ENCODE data around the gene AADACL3. TPM values are rescaled to one million over a fixed set of nuclear protein-coding genes. Genes with fewer than 3 reads are reported as not detected.

Gene AADACL3, protein sequence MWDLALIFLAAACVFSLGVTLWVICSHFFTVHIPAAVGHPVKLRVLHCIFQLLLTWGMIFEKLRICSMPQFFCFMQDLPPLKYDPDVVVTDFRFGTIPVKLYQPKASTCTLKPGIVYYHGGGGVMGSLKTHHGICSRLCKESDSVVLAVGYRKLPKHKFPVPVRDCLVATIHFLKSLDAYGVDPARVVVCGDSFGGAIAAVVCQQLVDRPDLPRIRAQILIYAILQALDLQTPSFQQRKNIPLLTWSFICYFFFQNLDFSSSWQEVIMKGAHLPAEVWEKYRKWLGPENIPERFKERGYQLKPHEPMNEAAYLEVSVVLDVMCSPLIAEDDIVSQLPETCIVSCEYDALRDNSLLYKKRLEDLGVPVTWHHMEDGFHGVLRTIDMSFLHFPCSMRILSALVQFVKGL
- total RNA-seq (2014; rRNA removed) (not detected in 2 replicates), Bru-seq, nascent RNA (not detected), BruChase-seq, experiment 1, labeled RNA remaining after a 6-hour chase (not detected), BruChase-seq, experiment 2, labeled RNA remaining after a 2-hour chase (not detected)
- long read RNA-seq: 0 reads

DNA sequence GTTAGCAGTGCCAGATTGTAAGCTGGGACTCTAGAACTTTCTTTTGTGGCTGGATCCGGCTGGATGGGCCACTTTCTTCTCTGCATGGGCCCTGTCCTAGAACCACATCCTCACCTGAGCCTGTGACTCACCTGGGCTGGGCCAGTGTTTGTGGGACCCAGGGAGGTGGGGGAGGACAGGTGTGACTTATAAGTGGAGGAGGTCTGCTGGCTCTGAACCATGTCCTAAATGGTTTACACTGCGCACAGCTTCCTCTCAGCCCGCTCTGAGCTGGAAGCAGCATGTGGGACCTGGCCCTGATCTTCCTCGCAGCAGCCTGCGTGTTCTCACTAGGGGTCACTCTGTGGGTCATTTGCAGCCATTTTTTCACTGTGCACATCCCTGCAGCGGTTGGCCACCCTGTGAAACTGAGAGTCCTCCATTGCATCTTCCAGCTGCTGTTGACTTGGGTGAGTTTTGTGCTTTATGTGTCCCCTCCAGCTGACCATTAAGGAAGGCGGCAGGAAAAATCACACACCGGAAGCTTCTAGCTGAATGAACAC, at the start of gene AADACL3:
TSS of gene AADACL3 (plus strand) at position 215 of the 542 bp plus-strand sequence. CDS start at position 282, 67 bp downstream.
- no peak within 1 kb of the TSS for H2AFZ ChIP-seq (ENCODE audit: low read length)
- no TSS peak for BruUV-seq (replicated peaks)
- no peak within 1 kb of the TSS for H3K4me3 ChIP-seq (ENCODE audit: low read length)
- no peak within 1 kb of the TSS for H3K4me2 ChIP-seq (ENCODE audit: low read length)
- no peaks in the 10 kb centered on the region for H3K4me1 ChIP-seq (ENCODE audit: insufficient read depth, low read length)
- no peaks in the 10 kb centered on the region for H4K20me1 ChIP-seq (ENCODE audit: low read length)
- DNase-seq (no peak), ATAC-seq (no peak)
- no peaks in the 10 kb centered on the region for H3K9me2 ChIP-seq (replicated peaks; ENCODE audit: low read length)
- no peaks in the 10 kb centered on the region for H3K36me3 ChIP-seq (ENCODE audit: low read depth, low read length)
- H3K27me3 ChIP-seq (ENCODE audit: low read length): peaks cover 28% of the 10 kb centered on the region
- ChIA-PET CTCF (no interaction called here), POLR2A (ENCODE audit: unreplicated experiment) (no interaction called here)
- H3K79me2 ChIP-seq (ENCODE audit: low read length): no peaks in the 10 kb centered on the region
- no peaks in the 10 kb centered on the region for H3K9me3 ChIP-seq (ENCODE audit: low read length)
- intact Hi-C loops (cut with micrococcal nuclease): no loop called here
- no peaks in the 10 kb centered on the region for H3F3A ChIP-seq (ENCODE audit: low read length, unreplicated experiment)
- no peak within 1 kb of the TSS for H3K9ac ChIP-seq (ENCODE audit: low read length)
- no peak for TF ChIP-seq EZH2phosphoT487 (IDR thresholded peaks at IDR 0.05; ENCODE audit: borderline replicate concordance, low read length)
- H3K27ac ChIP-seq (ENCODE audit: low read length): no peak within 1 kb of the TSS

DNA sequence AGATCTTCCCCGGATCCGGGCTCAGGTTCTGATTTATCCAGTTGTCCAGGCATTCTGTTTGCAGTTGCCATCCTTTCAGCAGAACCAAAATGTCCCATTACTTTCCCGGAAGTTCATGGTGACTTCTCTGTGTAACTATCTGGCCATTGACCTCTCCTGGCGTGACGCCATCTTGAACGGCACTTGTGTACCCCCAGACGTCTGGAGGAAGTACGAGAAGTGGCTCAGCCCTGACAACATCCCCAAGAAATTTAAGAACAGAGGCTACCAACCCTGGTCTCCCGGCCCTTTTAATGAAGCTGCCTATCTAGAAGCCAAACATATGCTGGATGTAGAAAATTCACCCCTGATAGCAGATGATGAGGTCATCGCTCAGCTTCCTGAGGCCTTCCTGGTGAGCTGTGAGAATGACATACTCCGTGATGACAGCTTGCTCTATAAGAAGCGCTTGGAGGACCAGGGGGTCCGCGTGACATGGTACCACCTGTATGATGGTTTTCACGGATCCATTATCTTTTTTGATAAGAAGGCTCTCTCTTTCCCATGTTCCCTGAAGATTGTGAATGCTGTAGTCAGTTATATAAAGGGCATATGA, 49.7 kb upstream of the AADACL3 start:
- Histone ChIP-seq H3K79me2 (ENCODE audit: low read length) (no peaks in the 10 kb centered on the region), H3K27me3 (ENCODE audit: low read length) (peaks cover 18% of the 10 kb centered on the region; the same call in 1 of the 2 replicates), H3K4me1 (ENCODE audit: insufficient read depth, low read length) (no peaks in the 10 kb centered on the region), H3K4me3 (ENCODE audit: low read length) (no peak overlapping the region), H3K9ac (ENCODE audit: low read length) (no peak overlapping the region), H3F3A (ENCODE audit: low read length, unreplicated experiment) (no peaks in the 10 kb centered on the region), H4K20me1 (ENCODE audit: low read length) (no peaks in the 10 kb centered on the region), H3K27ac (ENCODE audit: low read length) (no peak overlapping the region), H3K9me2 (replicated peaks; ENCODE audit: low read length) (no peaks in the 10 kb centered on the region), H3K4me2 (ENCODE audit: low read length) (no peak overlapping the region), H3K9me3 (ENCODE audit: low read length) (peaks cover 5% of the 10 kb centered on the region; the same call in 1 of the 2 replicates), H2AFZ (ENCODE audit: low read length) (no peak overlapping the region), H3K36me3 (ENCODE audit: low read depth, low read length) (no peaks in the 10 kb centered on the region)
- TF ChIP-seq, protein P1, sequence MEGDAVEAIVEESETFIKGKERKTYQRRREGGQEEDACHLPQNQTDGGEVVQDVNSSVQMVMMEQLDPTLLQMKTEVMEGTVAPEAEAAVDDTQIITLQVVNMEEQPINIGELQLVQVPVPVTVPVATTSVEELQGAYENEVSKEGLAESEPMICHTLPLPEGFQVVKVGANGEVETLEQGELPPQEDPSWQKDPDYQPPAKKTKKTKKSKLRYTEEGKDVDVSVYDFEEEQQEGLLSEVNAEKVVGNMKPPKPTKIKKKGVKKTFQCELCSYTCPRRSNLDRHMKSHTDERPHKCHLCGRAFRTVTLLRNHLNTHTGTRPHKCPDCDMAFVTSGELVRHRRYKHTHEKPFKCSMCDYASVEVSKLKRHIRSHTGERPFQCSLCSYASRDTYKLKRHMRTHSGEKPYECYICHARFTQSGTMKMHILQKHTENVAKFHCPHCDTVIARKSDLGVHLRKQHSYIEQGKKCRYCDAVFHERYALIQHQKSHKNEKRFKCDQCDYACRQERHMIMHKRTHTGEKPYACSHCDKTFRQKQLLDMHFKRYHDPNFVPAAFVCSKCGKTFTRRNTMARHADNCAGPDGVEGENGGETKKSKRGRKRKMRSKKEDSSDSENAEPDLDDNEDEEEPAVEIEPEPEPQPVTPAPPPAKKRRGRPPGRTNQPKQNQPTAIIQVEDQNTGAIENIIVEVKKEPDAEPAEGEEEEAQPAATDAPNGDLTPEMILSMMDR (conservative IDR thresholded peaks at IDR 0.05; ENCODE audit: low read depth, low read length): no peak
- TF ChIP-seq EZH2phosphoT487 (IDR thresholded peaks at IDR 0.05; ENCODE audit: borderline replicate concordance, low read length): no peak
- TF ChIP-seq EZH2 (IDR thresholded peaks at IDR 0.05; ENCODE audit: low read length, unreplicated experiment): no peak
- intact Hi-C loops (cut with micrococcal nuclease): no loop called here
- ChIA-PET CTCF (no interaction called here), POLR2A (ENCODE audit: unreplicated experiment) (no interaction called here)
- ATAC-seq (no peak), DNase-seq (no peak)
- BruUV-seq (replicated peaks): no TSS peak

DNA sequence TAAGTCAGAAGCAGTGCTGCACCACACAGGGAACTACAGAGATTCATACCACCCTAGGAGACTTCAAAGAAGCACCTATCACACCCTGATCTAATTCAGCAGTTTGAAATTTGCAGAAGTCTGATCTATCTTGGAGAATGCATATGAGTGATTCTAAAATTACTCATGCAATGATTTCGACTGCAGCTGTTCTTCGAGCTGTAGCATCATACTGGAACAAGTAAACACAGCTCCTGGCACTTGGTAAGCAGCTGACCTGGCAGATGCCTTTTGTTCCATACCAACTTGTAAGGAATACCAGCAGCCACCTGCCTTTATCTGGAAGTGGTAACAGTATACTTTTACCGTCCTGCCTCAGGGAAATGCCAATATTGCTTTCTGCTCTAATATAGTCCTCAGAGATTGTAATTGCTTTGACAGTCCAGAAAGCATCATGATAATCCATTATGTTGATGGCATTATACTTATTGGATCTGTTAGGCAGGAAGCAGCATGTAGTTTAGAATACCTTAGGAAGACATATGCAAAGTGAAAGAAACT, 46.3 kb upstream of the AADACL3 start:
- H3K9ac ChIP-seq (ENCODE audit: low read length): no peak overlapping the region
- no peaks in the 10 kb centered on the region for H3F3A ChIP-seq (ENCODE audit: low read length, unreplicated experiment)
- ATAC-seq (no peak), DNase-seq (no peak)
- peaks cover 36% of the 10 kb centered on the region for H3K27me3 ChIP-seq (ENCODE audit: low read length)
- H3K9me3 ChIP-seq (ENCODE audit: low read length): peaks cover 5% of the 10 kb centered on the region; the same call in 1 of the 2 replicates
- intact Hi-C loops (cut with micrococcal nuclease): no loop called here
- POLR2A ChIA-PET (ENCODE audit: unreplicated experiment): no interaction called here
- no peaks in the 10 kb centered on the region for H4K20me1 ChIP-seq (ENCODE audit: low read length)
- no peaks in the 10 kb centered on the region for H3K36me3 ChIP-seq (ENCODE audit: low read depth, low read length)
- H3K27ac ChIP-seq (ENCODE audit: low read length): no peak overlapping the region
- no peak overlapping the region for H3K4me2 ChIP-seq (ENCODE audit: low read length)
- H2AFZ ChIP-seq (ENCODE audit: low read length): no peak overlapping the region
- H3K4me3 ChIP-seq (ENCODE audit: low read length): no peak overlapping the region
- no peaks in the 10 kb centered on the region for H3K79me2 ChIP-seq (ENCODE audit: low read length)
- CTCF ChIA-PET: no interaction called here
- H3K9me2 ChIP-seq (replicated peaks; ENCODE audit: low read length): no peaks in the 10 kb centered on the region
- no TSS peak for BruUV-seq (replicated peaks)
- no peaks in the 10 kb centered on the region for H3K4me1 ChIP-seq (ENCODE audit: insufficient read depth, low read length)
- TF ChIP-seq, protein P1 (conservative IDR thresholded peaks at IDR 0.05; ENCODE audit: low read depth, low read length): no peak
- no peak for TF ChIP-seq EZH2 (IDR thresholded peaks at IDR 0.05; ENCODE audit: low read length, unreplicated experiment)
- TF ChIP-seq EZH2phosphoT487 (IDR thresholded peaks at IDR 0.05; ENCODE audit: borderline replicate concordance, low read length): no peak
